PC-9 (cell line): ENCODE results near the gene CARD11. TPM values are rescaled to one million over a fixed set of nuclear protein-coding genes. Genes with fewer than 3 reads are reported as not detected.

Experiments
- BruUV-seq: library from RNA; stranded (reverse); fragments of 400-500 nt; replicated peaks from 2 replicates; lab custom pipeline; 2021; lab: Mats Ljungman, UMichigan
- CTCF ChIA-PET: fragments of 300-600 bp; sonication (Branson Sonifier 250); formaldehyde crosslinking; loops from one replicate; lab custom pipeline; 2022; ENCODE audit warnings: antibody characterized with exemption; lab: Charles Lee
- POLR2A ChIA-PET: fragments of 300-600 bp; sonication (Branson Sonifier 250); formaldehyde crosslinking; loops from one replicate; lab custom pipeline; 2022; ENCODE audit warnings: antibody characterized with exemption; ENCODE audit not compliant: unreplicated experiment; lab: Charles Lee
- DNase-seq, 2 experiments: peaks; one replicate each; pipeline versions ENCODE4 v3.0.0 to v3.0.0-alpha.2; 2015 to 2022; ENCODE audit warnings: mixed read lengths in 1 of 2
- H2AFZ ChIP-seq: fragments of 200-600 bp; sonication (generic); 2 replicates; pipeline ENCODE4 v1.8.1; 2017; ENCODE audit warnings: antibody characterized with exemption
- H3F3A ChIP-seq: fragments of 200-600 bp; sonication (generic); 2 replicates; pipeline ENCODE4 v1.8.1; 2017; ENCODE audit warnings: antibody characterized with exemption, mild to moderate bottlenecking, low read depth; ENCODE audit not compliant: insufficient read depth
- H3K27ac ChIP-seq: fragments of 200-600 bp; sonication (generic); 2 replicates; pipeline ENCODE4 v1.6.1; 2016; ENCODE audit warnings: mixed run types
- H3K27me3 ChIP-seq: fragments of 200-600 bp; sonication (generic); 2 replicates; pipeline ENCODE4 v1.6.1; 2016; ENCODE audit warnings: low read depth, mixed run types; ENCODE audit not compliant: insufficient read depth
- H3K36me3 ChIP-seq: fragments of 200-600 bp; sonication (generic); 2 replicates; pipeline ENCODE4 v1.6.1; 2016; ENCODE audit warnings: low read depth, mixed run types
- H3K4me1 ChIP-seq: fragments of 200-600 bp; sonication (generic); replicated peaks from 2 replicates; pipeline ENCODE4 v1.6.1; 2016; ENCODE audit warnings: mixed run types; ENCODE audit not compliant: insufficient read depth
- H3K4me2 ChIP-seq: fragments of 200-600 bp; sonication (generic); 2 replicates; pipeline ENCODE4 v1.6.1; 2017; ENCODE audit warnings: mixed run types
- H3K4me3 ChIP-seq: fragments of 200-600 bp; sonication (generic); 2 replicates; pipeline ENCODE4 v1.6.1; 2016; ENCODE audit warnings: mixed run types
- H3K79me2 ChIP-seq: fragments of 200-600 bp; sonication (generic); 2 replicates; pipeline ENCODE4 v1.6.1; 2017; ENCODE audit warnings: low read depth, mixed run types
- H3K9me2 ChIP-seq: fragments of 200-600 bp; sonication (generic); 2 replicates; pipeline ENCODE4 v1.8.1; 2017; ENCODE audit warnings: mild to moderate bottlenecking; ENCODE audit not compliant: insufficient read depth
- H3K9me3 ChIP-seq: fragments of 200-600 bp; sonication (generic); 2 replicates; pipeline ENCODE4 v1.8.1; 2016; ENCODE audit warnings: low read depth; ENCODE audit not compliant: insufficient read depth
- H4K20me1 ChIP-seq: fragments of 200-600 bp; sonication (generic); 2 replicates; pipeline ENCODE4 v1.8.1; 2017; ENCODE audit not compliant: insufficient read depth
- EZH2 ChIP-seq: fragments of 200-600 bp; sonication (generic); IDR thresholded peaks from 2 replicates; pipeline ENCODE4 v1.8.0; 2017; ENCODE audit warnings: antibody characterized with exemption, low read depth
- intact Hi-C: fragments of 100-400 bp; cut with micrococcal nuclease; formaldehyde crosslinking; loops from one replicate; pipeline ENCODE4 v1.10.0; 2022; ENCODE audit not compliant: unreplicated experiment
- total RNA-seq: library from RNA; stranded (reverse); gene quantifications from 2 replicates; pipeline ENCODE4 v1.2.3, GENCODE V29; 2021
- TF ChIP-seq, protein P1 (sequence below): fragments of 200-600 bp; sonication (generic); conservative IDR thresholded peaks from 2 replicates; pipeline ENCODE4 v1.6.1; 2017; ENCODE audit warnings: mixed run types, antibody characterized with exemption, mild to moderate bottlenecking, moderate library complexity

Gene CARD11
- total RNA-seq, 1 experiment from 2014 or later = 62.6 TPM

DNA sequence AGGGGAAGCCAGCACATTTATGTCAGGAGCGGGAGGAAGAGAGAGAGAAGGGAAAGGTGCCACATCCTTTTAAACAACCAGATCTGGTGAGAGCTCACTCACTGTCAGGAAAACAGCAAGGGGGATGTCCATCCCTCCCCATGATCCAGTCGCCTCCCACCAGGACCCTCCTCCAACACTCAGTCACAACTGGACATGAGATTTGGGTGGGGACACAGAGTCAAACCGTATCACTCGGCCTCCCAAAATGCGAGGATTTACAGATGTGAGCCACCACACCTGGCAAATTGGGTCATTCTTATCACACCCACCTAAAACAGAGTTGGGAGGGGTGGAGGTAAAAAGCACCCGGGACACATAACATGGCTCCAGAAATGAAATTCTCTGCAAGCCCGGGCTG, 41.0 kb downstream of the CARD11 start:
- Histone ChIP-seq H4K20me1 (peaks cover 26% of the 10 kb centered on the region), H3K9me2 (no peaks in the 10 kb centered on the region), H3K36me3 (0 out of 2 replicates have a peak, but pooled peaks cover 9% of the 10 kb centered on the region), H3K27me3 (no peaks in the 10 kb centered on the region), H3K4me3 (no peak overlapping the region), H3K4me2 (no peak overlapping the region), H3F3A (peaks cover 11% of the 10 kb centered on the region), H2AFZ (no peak overlapping the region), H3K79me2 (peaks cover 20% of the 10 kb centered on the region), H3K9me3 (no peaks in the 10 kb centered on the region), H3K27ac (no peak overlapping the region), H3K4me1 (peaks cover 12% of the 10 kb centered on the region)
- DNase-seq = no peak
- intact Hi-C loops = no loop called here
- TF ChIP-seq EZH2 = no peak
- TF ChIP-seq, protein P1, sequence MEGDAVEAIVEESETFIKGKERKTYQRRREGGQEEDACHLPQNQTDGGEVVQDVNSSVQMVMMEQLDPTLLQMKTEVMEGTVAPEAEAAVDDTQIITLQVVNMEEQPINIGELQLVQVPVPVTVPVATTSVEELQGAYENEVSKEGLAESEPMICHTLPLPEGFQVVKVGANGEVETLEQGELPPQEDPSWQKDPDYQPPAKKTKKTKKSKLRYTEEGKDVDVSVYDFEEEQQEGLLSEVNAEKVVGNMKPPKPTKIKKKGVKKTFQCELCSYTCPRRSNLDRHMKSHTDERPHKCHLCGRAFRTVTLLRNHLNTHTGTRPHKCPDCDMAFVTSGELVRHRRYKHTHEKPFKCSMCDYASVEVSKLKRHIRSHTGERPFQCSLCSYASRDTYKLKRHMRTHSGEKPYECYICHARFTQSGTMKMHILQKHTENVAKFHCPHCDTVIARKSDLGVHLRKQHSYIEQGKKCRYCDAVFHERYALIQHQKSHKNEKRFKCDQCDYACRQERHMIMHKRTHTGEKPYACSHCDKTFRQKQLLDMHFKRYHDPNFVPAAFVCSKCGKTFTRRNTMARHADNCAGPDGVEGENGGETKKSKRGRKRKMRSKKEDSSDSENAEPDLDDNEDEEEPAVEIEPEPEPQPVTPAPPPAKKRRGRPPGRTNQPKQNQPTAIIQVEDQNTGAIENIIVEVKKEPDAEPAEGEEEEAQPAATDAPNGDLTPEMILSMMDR = no peak
- ChIA-PET CTCF (no interaction called here), POLR2A (no interaction called here)
- no TSS peak for BruUV-seq

DNA sequence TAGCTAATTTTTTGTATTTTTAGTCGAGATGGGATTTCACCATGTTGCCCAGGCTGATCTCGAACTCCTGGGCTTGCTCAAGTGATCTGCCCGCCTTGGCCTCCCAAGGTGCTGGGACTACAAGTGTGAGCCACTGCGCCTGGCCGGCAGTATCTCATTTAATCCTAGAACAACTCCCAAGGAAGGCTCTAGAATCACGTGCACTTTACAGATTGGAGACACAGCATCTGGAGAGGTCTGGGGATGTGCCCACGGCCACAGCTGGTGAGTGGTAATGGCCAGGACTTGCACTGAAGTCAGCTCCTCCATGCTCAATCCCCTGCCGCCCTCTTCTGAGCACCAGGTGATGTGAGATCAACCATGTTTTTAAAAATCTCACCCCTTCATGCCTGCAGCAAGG, 43.1 kb downstream of the CARD11 start:
- H3F3A ChIP-seq = peaks cover 6% of the 10 kb centered on the region; the same call in 1 of the 2 replicates
- no peak overlapping the region for H3K4me2 ChIP-seq
- H4K20me1 ChIP-seq = peaks cover 31% of the 10 kb centered on the region
- no peaks in the 10 kb centered on the region for H3K9me2 ChIP-seq
- H2AFZ ChIP-seq = no peak overlapping the region
- H3K36me3 ChIP-seq = 0 out of 2 replicates have a peak, but pooled peaks cover 5% of the 10 kb centered on the region
- H3K9me3 ChIP-seq = no peaks in the 10 kb centered on the region
- no peak overlapping the region for H3K27ac ChIP-seq
- no peaks in the 10 kb centered on the region for H3K27me3 ChIP-seq
- intact Hi-C loops = no loop called here
- peaks cover 6% of the 10 kb centered on the region for H3K4me1 ChIP-seq
- peaks cover 20% of the 10 kb centered on the region for H3K79me2 ChIP-seq
- TF ChIP-seq, protein P1 = no peak
- no peak for TF ChIP-seq EZH2
- H3K4me3 ChIP-seq = no peak overlapping the region
- BruUV-seq = no TSS peak
- no peak for DNase-seq
- CTCF ChIA-PET = interaction anchor here (0.6 kb wide), 1 partner anchor 105 kb away, joined by 4 read pairs; no protein-coding TSS in a partner anchor
- POLR2A ChIA-PET = no interaction called here

DNA sequence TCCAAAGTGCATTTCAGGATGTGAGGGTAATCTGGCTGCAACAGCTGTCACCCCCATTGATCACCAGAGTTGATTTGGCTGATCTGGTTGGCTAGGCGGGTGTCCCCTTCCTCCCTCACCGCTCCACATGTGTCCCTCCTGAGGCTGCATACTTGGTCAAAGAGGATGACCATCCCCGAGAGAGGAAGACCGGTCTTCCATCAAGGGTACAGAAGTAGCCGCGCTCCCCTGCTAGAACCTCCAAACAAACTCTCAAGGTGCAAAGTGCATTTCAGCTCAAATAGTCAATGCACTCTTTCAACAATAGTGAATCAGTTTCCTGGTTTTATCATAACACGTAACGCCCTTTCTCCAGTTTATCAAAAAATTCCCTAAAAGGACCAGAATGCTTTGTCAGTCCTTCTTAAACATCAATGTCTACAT, 44.6 kb downstream of the CARD11 start:
- BruUV-seq = no TSS peak
- intact Hi-C loops = no loop called here
- Histone ChIP-seq H3K27me3 (no peaks in the 10 kb centered on the region), H3K4me1 (no peaks in the 10 kb centered on the region), H3K9me2 (no peaks in the 10 kb centered on the region), H3K36me3 (0 out of 2 replicates have a peak, but pooled peaks cover 5% of the 10 kb centered on the region), H3K4me3 (no peak overlapping the region), H3K79me2 (peaks cover 14% of the 10 kb centered on the region), H4K20me1 (peaks cover 28% of the 10 kb centered on the region), H3K27ac (no peak overlapping the region), H3K4me2 (no peak overlapping the region), H2AFZ (no peak overlapping the region), H3F3A (no peaks in the 10 kb centered on the region), H3K9me3 (no peaks in the 10 kb centered on the region)
- no peak for DNase-seq
- ChIA-PET CTCF (no interaction called here), POLR2A (no interaction called here)
- TF ChIP-seq, protein P1 = no peak
- no peak for TF ChIP-seq EZH2
